ENCODE measurements around the gene ZNF497.

Gene ZNF497

DNA sequence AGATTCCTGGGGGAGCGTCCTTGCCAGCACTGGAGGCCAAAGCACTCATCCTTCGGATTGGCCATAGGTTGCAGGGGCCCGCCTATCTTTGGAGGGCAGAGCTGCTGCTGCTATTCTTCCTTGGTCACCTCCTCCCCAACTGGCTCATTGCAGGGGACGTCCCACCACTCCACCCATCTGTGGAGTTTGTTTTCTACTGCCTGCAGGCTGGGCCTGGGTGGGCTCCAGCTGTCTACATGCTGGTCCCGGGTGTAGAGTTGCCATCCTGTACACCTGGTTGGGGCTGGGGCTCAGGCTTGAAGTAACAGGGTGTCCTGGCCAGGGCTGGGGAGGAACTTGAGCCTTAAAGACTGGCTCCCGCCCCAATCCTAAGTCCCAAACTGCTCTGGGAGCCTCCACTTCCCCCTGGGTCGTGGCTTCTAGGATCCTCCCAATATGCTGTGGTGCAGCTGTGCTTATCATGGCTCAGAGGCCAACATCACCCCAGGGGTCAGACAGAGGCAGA, 35.0 kb upstream of the ZNF497 start:
- DNase-seq (ENCODE audit: low spot score) = no peak
- no peak for TF ChIP-seq CTCF (conservative IDR thresholded peaks at IDR 0.05; ENCODE audit: low read depth)
- ChIA-PET CTCF (no interaction called here), POLR2A (ENCODE audit: low non-redundant PET) (no interaction called here)
- peak overlapping the region; percentile 7; the same call in 1 of the 2 replicates for H3K27ac ChIP-seq

DNA sequence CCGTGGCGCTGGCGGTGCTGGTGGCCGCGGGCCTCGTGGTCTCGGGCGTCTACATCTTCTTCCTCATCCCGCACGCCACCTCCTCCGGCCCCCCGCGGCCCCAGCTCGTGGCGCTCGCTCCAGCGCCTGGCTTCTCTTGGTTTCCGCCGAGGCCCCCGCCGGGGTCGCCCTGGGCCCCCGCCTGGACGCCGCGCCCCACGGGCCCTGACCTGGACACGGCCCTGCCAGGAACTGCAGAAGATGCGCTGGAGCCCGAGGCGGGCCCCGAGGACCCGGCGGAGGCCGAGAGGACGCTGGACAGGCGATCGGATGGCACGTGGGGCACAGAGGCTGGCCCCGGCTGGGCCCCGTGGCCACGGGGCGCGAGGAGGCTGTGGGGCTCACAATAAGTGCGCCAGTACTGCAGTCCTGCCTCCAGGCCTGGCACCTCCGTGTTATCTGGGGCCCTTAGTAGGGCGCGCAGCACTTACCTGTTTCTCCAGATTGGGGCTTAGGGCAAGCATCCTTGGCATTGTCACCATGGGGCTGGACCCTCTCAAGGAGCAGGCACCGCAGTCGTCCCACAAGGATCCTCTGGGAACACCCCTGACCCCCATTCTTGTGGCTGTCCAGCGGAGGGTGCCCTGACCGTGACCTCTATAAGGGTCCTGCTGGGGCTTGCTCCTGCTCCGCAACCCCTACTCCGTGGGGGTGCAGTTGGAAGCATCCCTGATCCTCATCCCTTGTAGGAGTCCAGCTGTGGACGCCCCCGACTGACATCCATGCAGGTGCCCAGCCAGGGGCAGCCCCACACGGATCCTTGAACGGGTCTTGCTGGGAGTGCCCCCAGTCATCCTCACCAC, 34.4 kb upstream of the ZNF497 start:
- POLR2A ChIA-PET (ENCODE audit: low non-redundant PET) = no interaction called here
- CTCF ChIA-PET = no interaction called here

DNA sequence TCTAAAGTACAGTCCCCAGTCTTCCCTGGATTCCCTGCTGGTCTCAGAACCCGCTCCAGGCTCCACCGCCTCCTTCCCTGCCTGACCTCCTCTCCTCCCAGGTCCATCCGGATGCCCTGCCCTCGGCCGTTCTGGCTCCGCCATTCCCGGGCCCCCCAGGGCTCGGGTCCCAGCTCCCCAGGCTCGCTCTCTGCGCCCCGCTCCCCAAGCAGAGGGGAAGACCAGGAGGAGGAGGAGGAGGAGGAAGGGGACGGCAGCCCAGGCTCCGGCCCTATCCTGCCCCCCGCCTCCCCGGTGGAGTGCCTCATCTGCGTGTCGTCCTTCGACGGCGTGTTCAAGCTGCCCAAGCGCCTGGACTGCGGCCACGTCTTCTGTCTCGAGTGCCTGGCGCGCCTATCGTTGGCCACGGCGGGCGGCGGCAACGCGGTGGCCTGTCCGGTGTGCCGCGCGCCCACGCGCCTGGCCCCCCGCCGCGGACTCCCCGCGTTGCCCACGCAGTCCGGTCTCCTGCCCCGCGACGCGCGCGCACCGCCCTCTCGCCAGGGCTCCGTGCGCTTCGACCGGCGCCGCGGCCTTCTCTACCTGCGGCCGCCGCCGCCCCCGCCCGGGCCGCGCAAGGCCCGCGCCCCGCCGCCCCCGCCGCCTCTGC, 33.6 kb upstream of the ZNF497 start:
- POLR2A ChIA-PET (ENCODE audit: low non-redundant PET) = interaction anchor here (1.0 kb wide), 1 partner anchor 14 kb away, joined by 7 read pairs; no protein-coding TSS in a partner anchor

More for the DNA sequence above, 34.4 kb upstream of the ZNF497 start:
- TF ChIP-seq CTCF (conservative IDR thresholded peaks at IDR 0.05; ENCODE audit: low read depth) = no peak
- peak overlapping the region; percentile 76 for H3K27ac ChIP-seq
- no peak for DNase-seq (ENCODE audit: low spot score)

DNA sequence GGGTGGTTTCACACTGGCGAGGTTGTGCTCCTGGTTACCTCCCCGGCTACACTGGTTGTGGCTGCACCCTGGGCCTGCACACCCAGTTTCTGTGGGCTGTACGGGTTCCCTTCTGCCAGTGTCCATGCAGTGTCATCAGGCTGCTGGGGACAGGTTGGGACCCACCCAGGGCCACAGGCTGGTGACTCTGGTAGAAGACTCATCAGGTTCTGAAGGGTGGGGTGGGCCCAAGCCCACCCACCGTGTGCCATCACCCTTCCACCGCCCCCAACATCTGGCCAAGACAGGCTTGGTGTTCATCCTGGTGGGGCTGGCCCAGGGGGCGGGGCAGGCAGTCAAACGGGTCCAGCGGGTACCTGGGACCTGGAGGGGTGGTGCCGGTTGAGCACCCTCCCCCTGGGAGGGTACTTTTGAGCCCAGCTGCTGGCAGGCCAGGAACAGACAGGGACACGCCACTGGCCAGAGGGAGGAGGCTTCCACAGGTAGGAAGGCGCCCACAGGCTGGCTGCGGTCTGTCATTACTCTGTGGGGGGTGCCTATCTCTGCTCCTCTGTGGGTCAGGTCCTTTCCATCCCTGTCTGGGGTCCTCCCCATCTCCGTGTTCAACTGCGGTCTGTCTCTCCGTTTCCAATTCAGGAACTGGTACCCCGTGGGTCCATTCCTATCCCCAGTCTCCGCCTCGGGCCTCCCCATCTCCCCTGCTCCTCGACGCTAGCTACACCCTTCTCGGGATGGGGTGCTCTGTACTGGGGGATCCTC, 32.8 kb upstream of the ZNF497 start, which contains the start of gene RNF225:
TSS of gene RNF225 (plus strand) at position 437 of the 759 bp plus-strand sequence. CDS start 434 bp downstream, outside the sequence.
- ChIA-PET CTCF (no interaction called here), POLR2A (ENCODE audit: low non-redundant PET) (interaction anchor here (0.5 to 1.0 kb wide), 4 partner anchors 14 to 462 kb away, joined by 3 to 7 read pairs (median 4); partner anchors contain the start of gene ZBTB45)
- TF ChIP-seq CTCF (conservative IDR thresholded peaks at IDR 0.05; ENCODE audit: low read depth) = no peak
- peak within 1 kb of the TSS; percentile 76 for H3K27ac ChIP-seq
- DNase-seq (ENCODE audit: low spot score) = peak; percentile 86

More for the DNA sequence above, 33.6 kb upstream of the ZNF497 start:
- DNase-seq (ENCODE audit: low spot score) = no peak
- H3K27ac ChIP-seq = peak overlapping the region; percentile 76
- CTCF ChIA-PET = no interaction called here
- no peak for TF ChIP-seq CTCF (conservative IDR thresholded peaks at IDR 0.05; ENCODE audit: low read depth)

- no peak for TF ChIP-seq CTCF (conservative IDR thresholded peaks at IDR 0.05; ENCODE audit: low read depth)
- peak overlapping the region; percentile 76 for H3K27ac ChIP-seq
- ChIA-PET POLR2A (ENCODE audit: low non-redundant PET) (interaction anchor here (0.5 to 0.6 kb wide), 3 partner anchors 125 to 462 kb away, joined by 3 to 6 read pairs (median 3); partner anchors contain the start of gene ZBTB45), CTCF (no interaction called here)
- DNase-seq (ENCODE audit: low spot score) = peak; percentile 55
These were observed 32.3 kb upstream of the ZNF497 start for GRCh38 chr19:58394821-58395219.

DNA sequence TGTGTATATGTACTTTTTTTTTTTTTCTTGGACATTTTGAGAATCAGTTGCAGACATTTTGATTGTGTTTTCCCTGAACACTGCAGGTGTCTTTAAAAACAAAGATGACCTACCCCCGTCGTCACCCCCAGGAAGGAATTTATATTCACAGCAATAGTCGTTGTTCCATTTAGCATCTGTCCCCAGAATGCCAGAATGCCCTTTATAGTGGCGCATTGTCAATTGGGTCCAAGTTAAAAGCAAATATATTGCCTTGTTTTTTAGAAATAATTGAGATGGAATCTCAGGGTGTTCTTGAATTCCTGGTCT, 31.1 kb upstream of the ZNF497 start:
- CTCF ChIA-PET = no interaction called here
- no peak for TF ChIP-seq CTCF (conservative IDR thresholded peaks at IDR 0.05; ENCODE audit: low read depth)
- peak overlapping the region; percentile 76 for H3K27ac ChIP-seq
- POLR2A ChIA-PET (ENCODE audit: low non-redundant PET) = no interaction called here
- DNase-seq (ENCODE audit: low spot score) = no peak
